HUES48 (cell line): Measurements from ENCODE around the gene ZNF208.
"Not testable (repeated sequence)": the region's sequence is repeated elsewhere in the genome, so short reads cannot be mapped to it uniquely, and the experiment has no call there.

Experiments used
- H3K27ac ChIP-seq: one replicate; pipeline ENCODE4 v1.7.0; 2013; ENCODE audit warnings: low read depth, low read length, inconsistent platforms
- H3K27me3 ChIP-seq: 2 replicates; pipeline ENCODE4 v1.6.1; 2013; ENCODE audit warnings: mild to moderate bottlenecking, low read length; ENCODE audit not compliant: control insufficient read depth, insufficient read depth
- H3K36me3 ChIP-seq: 2 replicates; pipeline ENCODE4 v1.6.1; 2013; ENCODE audit warnings: low read length; ENCODE audit not compliant: control insufficient read depth, insufficient read depth
- H3K4me1 ChIP-seq: 2 replicates; pipeline ENCODE4 v1.6.1; 2013; ENCODE audit warnings: mild to moderate bottlenecking, low read length; ENCODE audit not compliant: control insufficient read depth, insufficient read depth
- H3K4me3 ChIP-seq: 2 replicates; pipeline ENCODE4 v1.5.1; 2013; ENCODE audit warnings: mild to moderate bottlenecking, low read depth, low read length
- H3K9ac ChIP-seq: 2 replicates; pipeline ENCODE4 v1.6.1; 2013; ENCODE audit warnings: mild to moderate bottlenecking, low read depth, low read length, moderate library complexity
- H3K9me3 ChIP-seq: 2 replicates; pipeline ENCODE4 v1.6.1; 2013; ENCODE audit warnings: low read length; ENCODE audit not compliant: control insufficient read depth, insufficient read depth

ZNF208 gene

DNA sequence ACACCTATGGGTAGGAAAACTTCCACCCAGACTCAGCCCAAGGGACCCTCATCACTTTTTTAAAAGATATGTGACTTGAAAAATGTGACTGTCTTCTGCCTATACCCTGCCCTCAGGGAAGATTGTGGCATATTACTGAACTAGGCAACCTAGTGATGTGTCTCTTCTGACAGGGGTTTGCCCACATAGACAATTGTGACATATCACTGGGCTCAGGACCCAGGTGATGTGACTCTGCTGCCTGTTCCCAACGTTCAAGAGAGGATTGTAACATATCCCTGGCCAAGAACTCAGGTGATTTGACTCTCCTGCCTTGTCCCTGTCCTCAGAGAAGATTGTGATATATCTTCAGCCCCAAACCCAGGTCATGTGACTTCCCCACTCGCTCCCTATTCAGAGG lies 88.5 kb downstream of the ZNF208 start:
- H3K9me3 ChIP-seq = peaks cover 95% of the 10 kb centered on the region
- no peak overlapping the region for H3K9ac ChIP-seq
- H3K36me3 ChIP-seq = no peaks in the 10 kb centered on the region
- H3K4me3 ChIP-seq = no peak overlapping the region
- no peaks in the 10 kb centered on the region for H3K27me3 ChIP-seq
- no peak overlapping the region for H3K27ac ChIP-seq
- no peaks in the 10 kb centered on the region for H3K4me1 ChIP-seq

DNA sequence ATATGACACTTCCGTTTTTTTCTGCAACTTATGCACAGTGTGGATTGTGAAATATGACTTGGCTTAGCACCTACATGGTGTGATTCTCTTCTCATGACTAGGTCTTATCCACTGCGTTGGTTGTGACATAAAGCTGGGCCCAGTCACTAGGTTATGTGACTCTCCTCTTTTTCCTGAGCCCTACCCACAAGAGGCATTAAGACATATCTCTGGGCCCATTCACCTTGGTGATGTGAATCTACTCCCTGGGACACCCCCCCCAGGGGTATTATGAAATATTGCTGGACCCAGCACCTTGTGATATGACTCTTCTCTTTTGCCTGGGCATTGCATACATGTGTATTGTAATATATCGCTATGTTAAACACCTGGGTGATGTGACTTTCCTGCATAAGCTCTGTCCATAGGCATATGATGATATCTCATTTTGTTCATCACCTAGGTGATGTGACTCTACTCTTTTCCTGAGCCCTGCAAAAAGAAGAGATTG lies 89.0 kb downstream of the ZNF208 start:
- Histone ChIP-seq H3K36me3 (no peaks in the 10 kb centered on the region), H3K9me3 (peaks cover 95% of the 10 kb centered on the region), H3K4me3 (no peak overlapping the region), H3K9ac (no peak overlapping the region), H3K27ac (no peak overlapping the region), H3K4me1 (no peaks in the 10 kb centered on the region), H3K27me3 (no peaks in the 10 kb centered on the region)

DNA sequence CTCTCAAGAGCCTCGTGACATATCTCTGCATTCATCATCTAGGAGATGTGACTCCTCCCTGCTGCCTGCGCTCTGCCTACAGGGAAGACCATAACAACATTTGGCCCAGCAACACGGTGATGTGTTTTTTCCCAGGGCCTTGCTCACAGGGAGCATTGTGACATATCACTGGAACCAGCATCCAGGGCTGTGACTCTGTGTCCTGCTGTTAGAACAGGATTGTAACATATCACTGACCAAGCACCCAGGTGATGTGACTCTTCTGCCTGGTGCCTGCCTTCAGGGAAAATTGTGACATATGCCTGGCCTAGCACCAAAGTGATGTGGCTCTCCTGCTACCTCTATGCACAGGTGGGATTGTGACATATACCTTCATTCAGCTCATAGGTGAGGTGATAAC lies 95.3 kb downstream of the ZNF208 start:
- H3K4me3 ChIP-seq = no peak overlapping the region
- no peak overlapping the region for H3K27ac ChIP-seq
- H3K9ac ChIP-seq = no peak overlapping the region
- peaks cover 86% of the 10 kb centered on the region for H3K9me3 ChIP-seq
- no peaks in the 10 kb centered on the region for H3K4me1 ChIP-seq
- no peaks in the 10 kb centered on the region for H3K27me3 ChIP-seq
- no peaks in the 10 kb centered on the region for H3K36me3 ChIP-seq

DNA sequence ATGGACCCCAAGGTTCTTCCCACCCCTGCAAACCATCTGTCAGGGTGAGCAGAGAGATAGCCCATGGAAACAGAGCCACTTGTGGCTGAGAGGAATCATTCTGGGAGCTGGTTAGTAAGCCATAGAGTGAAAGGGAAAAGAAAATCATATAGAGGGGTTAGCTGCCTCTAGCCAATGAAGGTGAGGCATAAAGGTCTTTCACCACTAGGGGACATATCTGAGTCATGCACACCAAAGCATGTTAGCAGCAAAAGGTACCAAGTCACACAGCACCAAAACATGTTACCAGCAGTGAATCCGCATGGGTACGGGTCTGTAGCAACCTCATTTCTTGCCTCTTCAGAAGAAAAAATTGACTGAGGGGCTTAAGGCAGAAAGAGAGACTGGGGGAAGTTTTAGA lies 98.1 kb downstream of the ZNF208 start:
- H3K4me3 ChIP-seq = no peak overlapping the region
- H3K4me1 ChIP-seq = no peaks in the 10 kb centered on the region
- no peaks in the 10 kb centered on the region for H3K27me3 ChIP-seq
- no peak overlapping the region for H3K27ac ChIP-seq
- peaks cover 88% of the 10 kb centered on the region for H3K9me3 ChIP-seq
- no peak overlapping the region for H3K9ac ChIP-seq
- H3K36me3 ChIP-seq = no peaks in the 10 kb centered on the region

DNA sequence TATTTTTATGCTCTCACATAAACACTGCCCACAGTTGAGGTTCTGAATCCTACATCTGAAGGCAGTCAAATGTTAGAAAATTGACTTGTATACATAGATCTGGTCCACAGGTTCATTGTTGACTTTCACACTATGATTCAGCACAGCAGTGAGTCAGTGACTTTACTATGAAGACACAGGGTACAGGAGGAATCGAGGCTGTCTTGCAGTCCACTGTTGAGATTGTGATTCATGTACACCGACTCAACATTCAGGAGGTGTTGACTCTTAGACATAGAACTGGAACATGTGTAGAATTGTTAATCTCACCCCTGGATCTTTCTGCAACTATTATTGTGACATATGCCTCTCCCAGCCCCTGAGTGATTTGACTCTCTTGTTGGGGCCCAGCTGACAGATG lies 100.4 kb downstream of the ZNF208 start:
- H3K4me3 ChIP-seq = no peak overlapping the region
- no peaks in the 10 kb centered on the region for H3K36me3 ChIP-seq
- H3K4me1 ChIP-seq = no peaks in the 10 kb centered on the region
- H3K9ac ChIP-seq = no peak overlapping the region
- no peak overlapping the region for H3K27ac ChIP-seq
- H3K27me3 ChIP-seq = no peaks in the 10 kb centered on the region
- peaks cover 88% of the 10 kb centered on the region for H3K9me3 ChIP-seq

DNA sequence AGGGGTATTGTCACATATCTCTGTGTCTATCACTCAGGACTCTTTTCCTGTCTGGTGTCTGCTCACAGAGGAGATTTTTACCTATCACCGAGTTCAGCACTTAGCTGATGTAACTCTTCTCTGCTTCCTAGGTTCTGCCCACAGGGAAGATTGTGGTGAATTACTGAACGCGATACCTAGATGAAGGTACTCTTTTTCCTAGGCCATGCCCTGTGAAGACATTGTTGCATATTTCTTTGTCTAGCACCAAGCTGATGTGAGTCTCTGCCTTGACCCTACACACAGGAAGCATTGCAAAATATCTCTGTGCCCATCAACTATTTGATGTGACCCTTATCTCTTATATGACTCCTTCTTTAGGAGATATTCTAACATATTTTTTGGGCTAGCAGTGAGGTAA lies 102.7 kb downstream of the ZNF208 start:
- H3K27me3 ChIP-seq = no peaks in the 10 kb centered on the region
- H3K4me3 ChIP-seq = no peak overlapping the region
- H3K9me3 ChIP-seq = peaks cover 98% of the 10 kb centered on the region
- no peak overlapping the region for H3K9ac ChIP-seq
- H3K4me1 ChIP-seq = no peaks in the 10 kb centered on the region
- H3K36me3 ChIP-seq = no peaks in the 10 kb centered on the region
- H3K27ac ChIP-seq = no peak overlapping the region

DNA sequence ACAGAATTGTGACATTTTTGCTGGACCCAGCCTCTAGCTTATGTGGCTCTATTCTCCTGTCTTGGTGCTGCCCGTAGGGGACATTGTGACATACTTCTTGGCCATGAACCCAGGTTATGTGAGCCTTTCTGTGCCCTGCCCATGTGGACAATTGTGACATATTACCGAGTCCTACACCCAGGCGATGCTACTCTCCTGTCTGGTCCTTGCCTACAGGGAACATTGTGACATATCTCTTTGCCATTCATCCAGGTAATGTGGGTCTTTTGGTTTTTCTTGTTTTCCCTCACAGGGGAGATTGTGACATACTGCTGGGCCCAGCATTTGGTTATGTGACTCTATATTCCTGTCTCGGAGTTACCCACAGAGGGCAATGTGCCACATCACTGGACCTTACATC lies 103.2 kb downstream of the ZNF208 start:
- H3K4me1 ChIP-seq = no peaks in the 10 kb centered on the region
- H3K36me3 ChIP-seq = no peaks in the 10 kb centered on the region
- H3K27me3 ChIP-seq = no peaks in the 10 kb centered on the region
- H3K9me3 ChIP-seq = peaks cover 98% of the 10 kb centered on the region
- no peak overlapping the region for H3K9ac ChIP-seq
- H3K27ac ChIP-seq = no peak overlapping the region
- no peak overlapping the region for H3K4me3 ChIP-seq

DNA sequence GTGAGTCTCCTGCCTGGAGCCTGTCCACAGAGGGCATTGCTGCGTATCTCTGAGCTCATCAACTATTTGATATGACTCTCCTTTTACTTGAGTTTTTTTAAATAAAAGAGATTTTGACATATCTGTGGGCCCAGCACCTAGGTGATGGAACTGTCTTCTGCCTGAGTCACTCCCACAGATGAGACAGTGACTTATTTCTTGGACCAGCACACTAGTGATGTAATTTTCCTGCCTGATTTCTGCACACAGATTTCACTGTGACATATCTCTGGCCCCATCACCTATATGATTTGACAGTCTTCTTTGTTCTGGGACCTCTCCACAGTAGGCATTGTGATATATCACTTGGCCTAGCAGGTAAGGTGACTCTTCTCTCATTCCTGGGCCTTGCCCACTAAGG lies 108.2 kb downstream of the ZNF208 start:
- H3K4me1 ChIP-seq = no peaks in the 10 kb centered on the region
- no peak overlapping the region for H3K9ac ChIP-seq
- H3K27ac ChIP-seq = no peak overlapping the region
- H3K9me3 ChIP-seq = peaks cover 86% of the 10 kb centered on the region
- no peak overlapping the region for H3K4me3 ChIP-seq
- H3K27me3 ChIP-seq = no peaks in the 10 kb centered on the region
- no peaks in the 10 kb centered on the region for H3K36me3 ChIP-seq

DNA sequence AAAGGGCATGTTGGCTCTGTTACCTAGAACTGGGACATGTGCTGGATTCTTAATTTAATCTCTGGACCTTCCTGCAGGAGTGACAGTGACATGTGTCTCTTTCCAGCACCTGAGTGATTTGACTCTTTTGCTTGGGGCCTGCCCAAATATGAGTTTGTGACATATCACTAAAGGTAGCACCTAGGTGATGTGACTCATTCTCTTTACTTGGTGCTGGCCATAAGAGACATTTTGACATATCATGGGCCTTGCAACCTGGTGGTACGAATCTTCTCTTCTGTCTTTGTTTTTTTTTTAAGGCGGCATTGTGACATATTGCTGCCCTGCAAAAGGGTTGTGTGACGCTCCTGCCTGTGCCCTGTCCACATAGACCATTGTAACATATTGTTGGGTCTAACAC lies 108.9 kb downstream of the ZNF208 start:
- Histone ChIP-seq H3K4me1 (no peaks in the 10 kb centered on the region), H3K9me3 (peaks cover 83% of the 10 kb centered on the region)

DNA sequence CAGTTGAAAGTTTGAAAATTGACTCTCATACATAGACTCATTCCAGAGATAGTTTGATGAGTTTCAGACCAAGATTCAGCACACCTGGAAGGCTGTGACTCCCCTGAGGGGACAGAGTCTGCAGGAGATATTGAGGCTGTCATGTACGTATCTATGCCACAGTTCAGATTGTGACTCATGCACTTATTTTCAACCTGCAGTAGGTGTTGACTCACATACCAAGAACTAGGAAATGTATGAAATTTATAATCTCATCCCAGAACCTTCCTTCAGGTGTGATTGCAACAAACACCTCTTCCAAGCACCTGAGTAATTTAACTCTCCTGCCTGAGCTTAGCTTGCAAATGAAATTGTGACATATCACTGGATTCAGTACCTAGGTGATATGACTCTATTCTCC lies 110.3 kb downstream of the ZNF208 start:
- Histone ChIP-seq H3K9me3 (peaks cover 71% of the 10 kb centered on the region), H3K27me3 (no peaks in the 10 kb centered on the region), H3K36me3 (no peaks in the 10 kb centered on the region), H3K9ac (no peak overlapping the region), H3K4me3 (no peak overlapping the region), H3K4me1 (no peaks in the 10 kb centered on the region), H3K27ac (no peak overlapping the region)

More for the DNA sequence above, 108.9 kb downstream of the ZNF208 start:
- Histone ChIP-seq H3K9ac (no peak overlapping the region), H3K27ac (no peak overlapping the region), H3K4me3 (no peak overlapping the region), H3K36me3 (no peaks in the 10 kb centered on the region), H3K27me3 (no peaks in the 10 kb centered on the region)

DNA sequence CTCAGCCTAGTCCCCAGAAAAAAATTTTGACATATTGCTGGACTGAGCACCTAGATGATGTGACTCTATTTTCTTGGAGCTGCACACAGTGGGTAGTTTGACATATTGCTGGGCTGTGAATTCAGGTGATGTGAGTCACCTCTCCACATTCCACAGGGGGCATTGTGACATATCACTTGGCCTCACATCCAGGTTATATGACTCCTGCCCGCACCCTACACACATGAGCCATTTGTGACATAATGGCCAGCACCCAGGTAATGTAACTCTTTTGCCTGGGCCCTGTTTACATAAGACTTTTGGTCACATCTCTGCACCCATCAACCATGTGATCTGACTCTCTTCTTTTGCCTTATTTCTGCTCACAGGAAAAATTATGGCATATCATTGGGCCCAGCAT lies 119.7 kb downstream of the ZNF208 start:
- Histone ChIP-seq H3K27ac (no peak overlapping the region), H3K4me1 (no peaks in the 10 kb centered on the region), H3K9me3 (peaks cover 39% of the 10 kb centered on the region), H3K9ac (no peak overlapping the region), H3K4me3 (no peak overlapping the region), H3K36me3 (no peaks in the 10 kb centered on the region), H3K27me3 (no peaks in the 10 kb centered on the region)

DNA sequence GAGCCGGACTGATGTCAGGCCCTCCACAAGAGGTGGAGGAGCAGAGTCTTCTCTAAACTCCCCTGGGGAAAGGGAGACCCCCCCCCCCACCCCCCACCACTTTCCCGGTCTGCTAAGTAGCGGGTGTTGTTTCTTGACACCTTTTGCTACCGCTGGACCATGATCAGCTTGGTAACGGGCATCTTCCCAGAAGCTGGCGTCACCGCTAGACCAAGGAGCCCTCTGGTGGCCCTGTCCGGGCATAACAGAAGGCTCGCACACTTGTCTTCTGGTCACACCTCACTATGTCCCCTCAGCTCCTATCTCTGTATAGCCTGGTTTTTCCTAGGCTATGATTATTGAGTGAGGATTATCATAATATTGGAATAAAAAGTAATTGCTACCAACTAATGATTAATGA lies 120.7 kb downstream of the ZNF208 start:
- peaks cover 46% of the 10 kb centered on the region for H3K9me3 ChIP-seq
- H3K4me1 ChIP-seq, H3K36me3 ChIP-seq, H3K27me3 ChIP-seq, H3K27ac ChIP-seq, H3K4me3 ChIP-seq, H3K9ac ChIP-seq: not testable (repeated sequence)
